ENCODE measurements around the gene ASCL5. TPM values are rescaled to one million over a fixed set of nuclear protein-coding genes. Genes with fewer than 3 reads are reported as not detected.

Gene ASCL5
- total RNA-seq, 1 donor from 2014 or later: not detected

DNA sequence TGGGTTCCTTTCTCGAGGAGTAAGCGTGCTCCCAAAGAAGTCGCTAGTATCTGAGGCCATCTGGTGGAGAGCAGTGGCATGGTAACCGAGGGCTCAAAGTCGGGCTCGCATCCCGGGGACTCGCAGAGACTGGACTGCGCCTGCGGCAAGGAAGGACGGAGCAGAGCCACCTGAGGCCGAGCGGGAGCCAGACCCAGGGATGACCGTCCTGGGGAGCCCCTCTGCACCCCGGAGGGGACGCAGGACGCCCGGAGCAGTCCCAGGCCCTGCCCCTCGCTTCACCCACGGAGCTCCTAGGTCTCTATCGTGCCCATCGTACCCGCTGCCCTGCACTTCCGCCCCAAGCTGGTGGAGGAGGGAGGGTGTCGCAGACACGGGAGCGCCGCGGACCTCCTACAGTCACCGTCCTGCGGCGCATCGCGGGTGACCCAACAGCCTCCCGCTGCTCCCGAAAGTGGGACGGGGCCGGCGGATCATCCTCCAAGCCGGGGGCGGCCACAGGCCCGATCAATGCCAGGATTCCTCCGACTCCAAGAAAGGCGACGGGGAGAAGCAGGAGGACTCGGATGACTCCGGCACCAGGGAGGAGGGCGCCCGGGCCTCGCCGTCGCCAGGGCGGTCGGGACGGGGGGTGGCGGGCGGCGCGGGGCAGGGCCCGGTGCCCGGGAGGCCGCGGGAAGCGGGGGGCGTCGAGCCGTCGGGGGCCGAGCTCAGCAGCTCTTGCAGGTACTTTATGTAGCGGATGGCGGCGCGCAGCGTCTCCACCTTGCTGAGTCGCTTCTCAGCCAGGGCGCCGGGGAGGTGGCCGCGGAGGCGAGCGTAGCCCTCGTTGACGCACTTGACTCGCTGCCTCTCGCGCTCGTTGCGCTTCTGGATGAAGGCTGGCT is 12.5 kb downstream of the ASCL5 start:
- Histone ChIP-seq H3K27ac (peak overlapping the region; percentile 72), H3K27me3 (ENCODE audit: low read depth) (peaks cover 7% of the 10 kb centered on the region), H3K9me3 (no peaks in the 10 kb centered on the region), H3K36me3 (no peaks in the 10 kb centered on the region), H3K4me3 (peak overlapping the region; percentile 67), H3K4me1 (peaks cover 3% of the 10 kb centered on the region)
- peak; percentile 90 for DNase-seq
- intact Hi-C loops (cut with DNase I): no loop called here
- TF ChIP-seq CTCF (IDR thresholded peaks at IDR 0.05): peak; percentile 85
- ATAC-seq: peak; percentile 95 to 96

GRCh38 chr1:201113451-201114244 is 13.3 kb downstream of the ASCL5 start:
- Histone ChIP-seq H3K27ac (no peak overlapping the region), H3K4me3 (peak overlapping the region; percentile 67), H3K4me1 (peaks cover 3% of the 10 kb centered on the region), H3K27me3 (ENCODE audit: low read depth) (peaks cover 7% of the 10 kb centered on the region), H3K9me3 (no peaks in the 10 kb centered on the region), H3K36me3 (no peaks in the 10 kb centered on the region)
- intact Hi-C loops (cut with DNase I): no loop called here
- no peak for TF ChIP-seq CTCF (IDR thresholded peaks at IDR 0.05)
- ATAC-seq (no peak), DNase-seq (no peak)

DNA sequence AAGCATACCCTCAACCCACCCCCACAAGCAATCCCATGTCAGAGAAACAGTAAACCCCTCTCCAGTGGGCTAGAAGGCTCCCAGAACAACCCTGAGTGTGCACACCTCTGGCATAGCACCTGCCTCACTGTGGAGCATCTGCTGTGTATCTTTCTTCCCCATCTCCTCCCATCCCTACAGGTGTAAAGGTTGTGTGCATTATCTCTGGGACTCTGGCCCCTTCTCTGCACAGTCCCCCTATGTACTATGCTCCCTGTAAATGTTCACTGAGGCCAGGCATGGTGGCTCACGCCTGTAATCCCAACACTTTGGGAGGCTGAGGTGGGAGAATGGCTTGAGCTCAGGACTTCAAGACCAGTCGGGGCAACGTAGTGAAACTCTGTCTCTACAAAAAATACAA is 14.1 kb downstream of the ASCL5 start:
- H3K4me1 ChIP-seq: peaks cover 3% of the 10 kb centered on the region
- H3K27me3 ChIP-seq (ENCODE audit: low read depth): peaks cover 7% of the 10 kb centered on the region
- H3K9me3 ChIP-seq: no peaks in the 10 kb centered on the region
- no peak for DNase-seq
- no peak for TF ChIP-seq CTCF (IDR thresholded peaks at IDR 0.05)
- H3K36me3 ChIP-seq: no peaks in the 10 kb centered on the region
- no peak for ATAC-seq
- intact Hi-C loops (cut with DNase I): no loop called here
- H3K4me3 ChIP-seq: no peak overlapping the region
- no peak overlapping the region for H3K27ac ChIP-seq

DNA sequence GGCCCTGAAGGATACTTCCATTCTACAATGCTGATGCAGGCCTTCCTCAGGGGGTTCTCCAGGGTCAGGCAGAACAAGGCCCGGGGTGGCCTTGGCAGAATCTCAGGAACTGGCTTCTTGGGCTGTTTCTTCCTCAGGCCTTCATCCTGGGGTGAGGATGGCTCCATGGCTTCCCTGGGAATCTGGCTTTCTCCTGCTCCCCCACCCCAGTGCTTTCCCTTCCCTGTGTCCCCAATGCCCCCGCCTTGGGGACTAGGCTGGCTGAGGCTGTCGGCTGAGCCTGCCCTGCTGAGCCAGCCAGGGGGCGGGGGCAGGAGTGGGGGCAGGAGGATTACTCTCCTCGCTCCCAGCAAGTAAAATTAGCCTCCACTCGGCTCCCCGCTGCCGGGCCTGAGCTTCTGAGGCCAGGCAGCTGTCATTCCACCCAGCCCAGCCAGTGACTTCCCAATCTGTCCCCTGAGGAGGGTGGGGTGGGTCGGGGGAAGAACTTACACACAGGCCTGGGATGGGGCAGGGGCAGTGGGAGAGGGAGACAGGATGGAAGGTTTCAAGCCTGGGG is 14.7 kb downstream of the ASCL5 start, which contains the start of gene CACNA1S:
TSS of gene CACNA1S (minus strand) at position 254 of the 559 bp plus-strand sequence. CDS start at position 167, 87 bp downstream.
- Histone ChIP-seq H3K27me3 (ENCODE audit: low read depth) (peaks cover 7% of the 10 kb centered on the region), H3K4me1 (peaks cover 3% of the 10 kb centered on the region), H3K4me3 (no peak within 1 kb of the TSS), H3K27ac (no peak within 1 kb of the TSS), H3K9me3 (no peaks in the 10 kb centered on the region), H3K36me3 (no peaks in the 10 kb centered on the region)
- DNase-seq: no peak
- no peak for ATAC-seq
- TF ChIP-seq CTCF (IDR thresholded peaks at IDR 0.05): no peak
- intact Hi-C loops (cut with DNase I): no loop called here

GRCh38 chr1:201111672-201112071 is 15.3 kb downstream of the ASCL5 start:
- Histone ChIP-seq H3K27me3 (ENCODE audit: low read depth) (peaks cover 7% of the 10 kb centered on the region), H3K36me3 (no peaks in the 10 kb centered on the region), H3K9me3 (no peaks in the 10 kb centered on the region), H3K27ac (no peak overlapping the region), H3K4me1 (peaks cover 3% of the 10 kb centered on the region), H3K4me3 (no peak overlapping the region)
- intact Hi-C loops (cut with DNase I): no loop called here
- TF ChIP-seq CTCF (IDR thresholded peaks at IDR 0.05): no peak
- ATAC-seq (no peak), DNase-seq (no peak)
